Right ventricle myocardium inferior (tissue), 1 donor: ENCODE measurements around the gene OSTF1. TPM values are rescaled to one million over a fixed set of nuclear protein-coding genes. Genes with fewer than 3 reads are reported as not detected.

Experiments used
- ATAC-seq: fragments of 200-7000 bp; cut with Tn5 transposase; one replicate; pipeline ENCODE4 v1.9.1; 2020; ENCODE audit warnings: mild to moderate bottlenecking, moderate library complexity
- DNase-seq: peaks from one replicate; pipeline ENCODE4 v3.0.0; 2021; ENCODE audit errors: missing footprints
- intact Hi-C: fragments of 100-400 bp; cut with DNase I; formaldehyde crosslinking; loops from one replicate; pipeline ENCODE4 v1.11.0; 2022
- total RNA-seq: library from RNA; stranded (reverse); fragmentation: NEBNext Ultra II Directional; extraction: Animal tissue kit (Norgen Biotek cat#: 25700); gene quantifications from one replicate; pipeline ENCODE4 v1.2.1, GENCODE V29; 2021
- donor health status: DM: no; HTN: yes; CAD: no; lungs with severe emphysema.

The OSTF1 gene
- total RNA-seq, 1 donor from 2014 or later, result 25.0 TPM

DNA sequence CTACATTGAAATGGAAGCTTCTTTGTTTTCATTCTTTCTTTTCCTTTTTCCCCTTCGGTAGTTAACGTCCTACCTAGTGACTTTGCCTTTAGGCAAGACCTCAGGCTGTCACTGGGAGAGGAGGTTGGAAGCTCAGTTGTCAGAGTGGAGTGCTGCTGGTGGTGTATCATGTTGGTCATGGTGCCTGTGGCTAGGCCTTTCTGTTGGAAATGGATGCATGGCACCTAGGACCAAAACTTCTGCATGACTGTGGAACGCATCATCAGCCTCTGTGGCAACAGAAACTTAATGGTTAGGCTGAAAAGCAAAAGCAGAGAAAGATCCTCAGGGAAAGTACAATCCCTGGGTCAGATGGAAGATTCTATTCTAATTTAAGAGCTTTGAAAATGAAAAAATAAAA, 57.9 kb downstream of the OSTF1 start:
- intact Hi-C loops, result no loop called here

GRCh38 chr9:75147638-75148037, 59.3 kb downstream of the OSTF1 start:
- intact Hi-C loops, result no loop called here
- no peak for DNase-seq
- ATAC-seq, result no peak

More for the DNA sequence above, 57.9 kb downstream of the OSTF1 start:
- ATAC-seq, result no peak
- no peak for DNase-seq

- ATAC-seq (peak; percentile 39), DNase-seq (no peak)
- intact Hi-C loops, result no loop called here
These were observed 60.2 kb downstream of the OSTF1 start for GRCh38 chr9:75148561-75148960.

DNA sequence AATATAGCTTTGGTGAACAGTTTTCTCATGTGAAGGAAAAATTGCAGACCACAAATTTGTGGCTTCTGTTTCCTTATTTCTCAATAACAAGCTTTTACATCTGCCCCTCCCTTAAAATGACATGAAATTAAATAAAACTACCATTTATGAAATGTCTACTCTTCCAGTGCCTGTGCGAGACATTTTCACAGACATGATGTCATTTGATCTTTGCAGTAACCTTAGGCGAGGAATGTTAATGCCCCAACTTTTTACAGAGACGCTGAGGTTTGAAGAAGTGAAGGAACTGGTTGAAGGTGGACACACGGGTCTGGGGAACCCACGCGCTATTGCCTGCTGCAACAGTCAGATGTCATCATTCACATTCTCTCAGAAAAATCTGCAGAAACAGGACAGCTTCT, 61.5 kb downstream of the OSTF1 start:
- ATAC-seq, result no peak
- intact Hi-C loops, result loop anchor here (5.0 kb wide), 1 partner anchor 37 kb away; no protein-coding TSS in a partner anchor
- DNase-seq, result no peak

DNA sequence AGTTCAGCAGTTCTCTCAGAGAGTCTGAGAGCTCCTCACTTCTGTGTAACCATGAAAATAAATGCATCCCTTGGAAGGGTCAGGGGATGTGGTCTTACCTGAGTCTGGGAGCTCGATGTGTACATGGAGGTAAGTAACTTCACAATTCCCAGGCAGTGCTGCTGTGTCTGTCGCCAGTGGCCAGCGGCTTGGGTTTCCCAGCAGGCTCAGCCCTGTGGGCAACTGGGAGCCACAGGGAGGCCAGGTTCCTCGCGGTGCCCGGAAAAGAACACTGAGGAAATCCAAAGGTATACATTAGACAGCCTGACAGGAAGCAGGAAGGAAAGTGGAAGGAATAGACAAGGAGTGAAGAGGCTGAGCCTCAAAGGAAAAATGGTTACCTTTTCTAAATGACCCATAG, 62.2 kb downstream of the OSTF1 start:
- intact Hi-C loops, result loop anchor here (5.0 kb wide), 1 partner anchor 37 kb away; no protein-coding TSS in a partner anchor
- DNase-seq (no peak), ATAC-seq (no peak)

DNA sequence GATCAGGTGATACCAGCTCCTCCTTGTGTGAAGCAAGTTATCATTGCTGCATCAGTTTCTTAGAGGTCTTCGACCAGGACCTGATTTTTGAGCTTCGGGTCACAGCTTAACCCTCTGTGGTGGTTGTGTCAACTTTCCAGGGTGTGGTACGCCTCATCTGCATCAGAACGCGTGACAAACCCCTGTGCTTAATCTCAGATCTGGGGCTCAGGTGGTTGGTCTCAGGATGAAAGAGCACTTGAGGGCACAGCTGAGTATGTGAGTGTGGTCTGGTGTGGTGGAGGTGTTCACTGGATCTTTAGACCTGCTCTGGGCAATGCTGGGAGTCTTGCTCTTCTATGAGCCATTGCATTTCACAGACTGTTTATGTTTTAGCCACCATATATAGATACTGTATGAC, 64.1 kb downstream of the OSTF1 start:
- ATAC-seq (no peak), DNase-seq (no peak)
- intact Hi-C loops, result loop anchor here (5.0 kb wide), 1 partner anchor 35 kb away; no protein-coding TSS in a partner anchor

DNA sequence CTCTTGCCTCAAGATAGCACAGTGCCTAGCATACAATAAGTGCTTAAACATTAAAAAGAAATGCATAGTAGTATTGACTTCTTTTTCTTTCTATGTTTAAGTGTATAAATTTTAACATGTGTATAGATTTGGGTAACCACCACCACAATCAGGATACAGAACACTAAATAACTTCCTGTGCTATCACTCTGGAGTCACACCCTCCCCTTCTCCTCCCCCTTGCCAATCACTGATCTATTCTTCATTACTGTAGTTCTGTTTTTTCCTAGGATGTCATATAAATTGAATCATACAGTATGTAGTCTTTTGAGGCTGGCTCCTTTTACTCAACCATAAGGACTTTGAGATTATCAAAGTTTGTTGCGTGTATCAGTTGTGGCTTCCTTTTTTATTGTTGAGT, 68.5 kb downstream of the OSTF1 start:
- intact Hi-C loops, result no loop called here
- no peak for DNase-seq
- no peak for ATAC-seq

- intact Hi-C loops, result no loop called here
- no peak for DNase-seq
- no peak for ATAC-seq
These were observed 73.0 kb downstream of the OSTF1 start for GRCh38 chr9:75161116-75161857.

DNA sequence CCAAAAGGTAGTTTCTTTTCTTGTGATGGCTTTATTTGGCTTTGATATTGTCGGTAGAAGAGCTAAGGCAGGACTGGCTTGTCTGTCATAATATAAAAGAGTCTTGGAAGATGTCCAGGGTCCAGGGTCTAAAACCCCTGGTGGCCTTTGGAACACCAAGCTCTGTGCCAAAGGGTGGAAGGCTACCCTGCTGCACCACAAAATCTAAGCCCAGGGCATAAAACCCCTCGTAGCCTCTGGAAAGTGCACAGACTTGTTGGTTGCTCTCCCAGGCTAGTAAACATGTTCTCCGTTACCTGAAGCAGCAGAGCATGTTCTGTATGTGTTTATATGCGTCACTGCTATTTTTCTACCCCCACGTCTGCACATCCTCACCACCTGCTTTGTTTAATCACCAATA, 75.5 kb downstream of the OSTF1 start:
- intact Hi-C loops, result no loop called here
- DNase-seq (no peak), ATAC-seq (no peak)

DNA sequence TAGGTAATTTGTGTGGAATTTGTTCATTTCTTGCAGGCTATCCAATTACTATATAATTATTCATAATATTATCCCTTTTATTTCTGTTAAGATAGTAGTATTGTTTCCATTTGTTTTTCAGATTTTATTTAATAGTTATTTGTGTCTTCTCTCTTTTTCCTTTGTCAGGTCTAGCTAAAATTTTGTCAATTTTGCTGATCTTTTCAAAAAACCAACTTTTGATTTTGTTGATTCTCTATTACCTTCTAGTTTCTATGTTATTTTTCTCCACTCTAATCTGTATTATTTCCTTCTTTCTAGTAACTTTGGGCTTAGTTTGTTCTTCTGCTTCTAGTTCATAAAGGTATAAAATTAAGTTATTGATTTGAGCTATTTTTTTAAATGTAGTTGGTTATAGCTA, 76.3 kb downstream of the OSTF1 start:
- ATAC-seq (no peak), DNase-seq (no peak)
- intact Hi-C loops, result no loop called here

GRCh38 chr9:75167281-75167680, 79.0 kb downstream of the OSTF1 start:
- ATAC-seq (no peak), DNase-seq (no peak)
- intact Hi-C loops, result no loop called here

GRCh38 chr9:75168270-75169178, 80.2 kb downstream of the OSTF1 start:
- ATAC-seq, result no peak
- intact Hi-C loops, result no loop called here

DNA sequence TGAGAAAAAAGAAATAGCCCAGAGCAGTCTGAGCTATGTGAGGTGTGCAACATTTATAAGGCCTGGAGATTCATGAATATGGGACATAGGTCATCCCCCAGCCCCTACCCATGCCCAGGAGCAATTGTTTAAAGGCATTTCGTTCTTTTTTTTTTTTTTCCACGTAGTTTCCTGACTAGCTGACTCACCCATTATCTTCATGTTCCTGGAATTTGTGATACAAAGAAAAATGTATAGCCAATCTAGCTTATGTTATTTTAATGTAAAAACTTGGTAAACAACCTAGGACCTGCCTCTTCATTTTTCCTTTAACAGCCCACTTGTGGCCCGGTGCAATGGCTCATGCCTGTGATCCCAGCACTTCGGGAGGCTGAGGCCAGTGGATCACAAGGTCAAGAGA, 81.3 kb downstream of the OSTF1 start:
- no peak for DNase-seq
- intact Hi-C loops, result no loop called here
- no peak for ATAC-seq

More at GRCh38 chr9:75168270-75169178, 80.2 kb downstream of the OSTF1 start:
- no peak for DNase-seq

DNA sequence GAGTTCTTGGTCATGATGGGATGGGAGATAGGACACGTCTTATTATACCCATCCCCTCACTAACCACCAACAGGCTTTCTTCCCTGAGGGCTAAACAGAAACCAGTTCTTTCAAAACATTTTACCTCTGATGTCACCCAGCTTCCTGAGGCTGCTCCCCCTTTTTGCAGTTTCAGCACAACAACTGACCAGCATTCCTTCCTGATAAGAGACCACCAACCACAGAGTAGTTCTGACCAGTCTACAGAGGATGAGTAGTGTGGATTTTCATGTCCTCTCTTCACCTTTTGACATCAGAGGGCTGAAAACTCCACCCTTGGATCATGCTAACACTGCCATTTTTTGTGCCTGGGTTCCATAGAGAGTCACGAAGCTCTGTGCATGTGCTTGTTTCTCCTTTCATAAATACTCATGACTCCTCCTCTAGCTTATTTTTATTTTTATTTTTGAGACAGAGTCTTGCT, 82.6 kb downstream of the OSTF1 start:
- no peak for DNase-seq
- no peak for ATAC-seq
- intact Hi-C loops, result no loop called here

DNA sequence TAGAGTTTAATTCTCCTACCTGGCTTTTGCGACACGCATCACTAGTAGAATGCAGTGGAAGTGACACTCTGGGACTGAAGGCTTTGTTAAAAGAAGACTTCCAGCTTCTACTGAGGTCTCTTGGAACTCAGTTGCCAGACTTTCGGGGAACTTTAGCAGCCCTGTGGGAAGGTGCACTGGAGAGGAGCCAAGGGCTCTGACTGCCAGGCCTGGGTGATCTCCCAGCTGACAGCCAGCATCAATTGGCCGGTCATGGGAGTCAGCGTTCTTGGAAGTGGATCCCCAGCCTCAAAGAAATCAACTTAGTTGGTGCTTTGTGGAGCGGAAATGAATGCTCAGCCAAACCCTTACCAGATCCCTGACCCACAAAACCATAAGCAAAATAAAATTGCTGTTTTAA, 87.1 kb downstream of the OSTF1 start:
- intact Hi-C loops, result loop anchor here (5.0 kb wide), 1 partner anchor 43 kb away; no protein-coding TSS in a partner anchor
- DNase-seq (no peak), ATAC-seq (no peak)

GRCh38 chr9:75176037-75176436, 87.7 kb downstream of the OSTF1 start:
- DNase-seq, result no peak
- intact Hi-C loops, result loop anchor here (5.0 kb wide), 1 partner anchor 44 kb away; no protein-coding TSS in a partner anchor
- no peak for ATAC-seq

GRCh38 chr9:75181750-75182149, 93.4 kb downstream of the OSTF1 start:
- DNase-seq (no peak), ATAC-seq (no peak)
- intact Hi-C loops, result no loop called here

DNA sequence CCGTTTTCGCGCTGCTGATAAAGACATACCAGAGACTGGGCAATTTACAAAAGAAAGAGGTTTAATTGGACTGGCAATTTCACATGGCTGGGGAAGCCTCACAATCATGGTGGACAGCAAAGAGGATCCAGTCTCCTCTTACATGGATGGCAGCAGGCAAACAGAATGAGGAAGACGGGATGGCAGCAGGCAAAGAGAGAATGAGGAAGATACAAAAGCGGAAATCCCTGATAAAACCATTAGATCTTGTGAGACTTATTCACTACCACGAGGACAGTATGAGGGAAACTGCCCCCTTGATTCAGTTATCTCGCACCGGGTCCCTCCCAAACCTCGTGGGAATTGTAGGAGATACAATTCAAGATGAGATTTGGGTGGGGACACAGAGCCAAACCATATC, 95.0 kb downstream of the OSTF1 start:
- intact Hi-C loops, result no loop called here
- no peak for ATAC-seq

GRCh38 chr9:75184471-75184870, 96.2 kb downstream of the OSTF1 start:
- intact Hi-C loops, result no loop called here
- DNase-seq, result no peak
- ATAC-seq, result no peak

More for the DNA sequence above, 95.0 kb downstream of the OSTF1 start:
- DNase-seq, result no peak
